NCI-H2196 treated with DMSO at 0.1 percent for 48 hours (cell line): ENCODE results near the gene SP140L.
"Not testable (repeated sequence)": the region's sequence is repeated elsewhere in the genome, so short reads cannot be mapped to it uniquely, and the experiment has no call there.

ENCODE experiments used
- DNase-seq: peaks from one replicate; lab custom pipeline; 2025; ENCODE audit not compliant: unreplicated experiment; lab: John Stamatoyannopoulos, UW

Gene SP140L

DNA sequence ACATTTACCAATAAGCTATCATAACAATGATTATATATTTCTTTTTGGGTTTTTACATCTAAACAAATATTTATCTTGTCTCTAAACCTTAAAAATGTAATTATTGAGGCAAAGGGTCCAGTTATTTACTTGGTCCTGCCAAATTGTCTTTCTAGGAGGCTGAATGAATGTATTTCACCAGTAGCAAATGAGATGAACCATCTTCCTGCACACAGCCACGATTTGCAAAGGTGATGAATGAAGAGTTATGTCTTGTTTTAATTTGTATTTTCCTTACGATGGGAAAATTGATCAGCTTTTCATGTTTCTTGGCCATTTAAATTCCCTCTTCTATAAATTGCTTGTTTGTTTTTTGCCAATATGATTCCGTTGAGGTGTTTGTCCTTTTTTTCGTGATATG is 90.4 kb downstream of the SP140L start:
- no peak for DNase-seq

DNA sequence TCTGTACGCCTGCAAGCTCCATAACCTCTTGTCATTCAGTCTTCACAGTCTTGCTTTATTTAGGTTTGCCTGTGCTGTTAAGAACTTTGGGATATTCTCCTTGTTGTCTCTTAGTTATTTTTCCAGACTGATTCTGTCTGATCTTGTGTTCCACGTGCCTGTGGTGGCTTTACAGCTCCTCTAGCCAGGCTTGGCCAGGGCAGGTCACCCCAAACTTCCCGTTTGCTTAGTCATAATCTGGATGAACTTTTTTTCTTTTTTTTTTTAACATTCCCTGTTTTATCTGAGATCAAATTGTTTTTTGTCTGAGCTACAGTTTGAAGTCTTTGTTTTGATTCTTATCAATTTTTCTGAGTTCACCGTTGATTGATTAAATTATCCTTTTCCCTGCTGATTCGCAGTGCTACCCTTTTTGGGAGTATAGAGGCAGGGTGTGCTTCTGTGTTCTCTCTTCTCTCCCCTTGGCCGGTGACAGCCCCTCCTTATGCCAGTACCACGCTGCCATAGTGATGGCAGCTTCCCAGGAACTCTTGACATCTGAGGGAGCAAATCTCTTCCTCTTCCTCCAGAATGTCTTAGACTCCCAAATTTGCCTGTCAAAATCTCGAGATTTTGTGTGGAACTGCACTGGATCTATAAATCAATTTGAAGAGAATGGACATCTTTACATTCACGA is 91.5 kb downstream of the SP140L start:
- no peak for DNase-seq

GRCh38 chr2:230419181-230419580 is 92.2 kb downstream of the SP140L start:
- DNase-seq: no peak

DNA sequence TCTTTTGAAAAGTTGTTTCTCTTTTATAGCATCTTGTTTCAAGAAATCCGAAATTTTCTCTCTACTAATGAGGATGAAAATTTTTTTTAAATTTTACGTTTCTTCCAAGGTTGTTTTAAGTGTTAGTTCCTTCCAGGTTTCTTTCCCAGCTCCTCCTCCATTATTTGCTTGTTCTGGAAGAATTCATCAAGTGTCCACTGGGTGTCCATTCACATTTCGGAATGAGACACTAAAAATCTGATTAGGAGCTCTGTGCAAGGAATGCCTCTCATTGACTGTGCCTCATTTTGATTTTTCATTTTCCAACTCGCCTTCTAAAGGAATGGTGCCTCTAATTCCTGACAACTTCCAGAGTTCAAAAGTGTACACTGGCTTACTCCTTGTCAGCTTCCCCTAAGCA is 95.2 kb downstream of the SP140L start:
- no peak for DNase-seq

DNA sequence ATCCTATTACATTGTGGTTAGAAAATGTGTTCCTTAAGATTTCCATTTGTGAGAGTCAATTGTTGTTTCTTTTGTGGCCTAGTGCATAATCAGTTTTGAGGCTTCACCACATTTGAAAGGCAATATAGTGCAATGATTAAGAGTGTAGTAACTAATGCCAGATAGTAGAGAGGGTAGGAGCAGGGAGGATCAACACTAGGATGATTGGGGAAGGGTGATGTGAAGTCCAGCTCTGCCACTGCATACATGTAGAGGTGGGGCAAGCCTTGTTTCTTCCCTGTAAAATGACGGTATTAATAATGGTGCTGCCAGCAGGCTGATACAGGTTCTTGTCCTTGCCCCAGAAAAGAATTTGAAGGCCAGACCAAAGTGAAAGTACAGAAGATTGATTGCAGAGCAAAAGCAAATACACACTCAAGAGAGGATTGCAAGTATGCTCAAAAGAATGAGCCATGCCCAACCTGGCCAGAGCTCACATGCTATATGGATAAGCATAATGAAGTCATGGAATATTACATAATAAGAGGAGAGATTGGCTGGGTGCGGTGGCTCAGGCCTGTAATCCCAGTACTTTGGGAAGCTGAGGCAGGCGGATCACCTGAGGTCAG is 97.0 kb downstream of the SP140L start:
- DNase-seq: no peak

- DNase-seq: no peak
Observed at GRCh38 chr2:230425377-230425776, 98.4 kb downstream of the SP140L start.

DNA sequence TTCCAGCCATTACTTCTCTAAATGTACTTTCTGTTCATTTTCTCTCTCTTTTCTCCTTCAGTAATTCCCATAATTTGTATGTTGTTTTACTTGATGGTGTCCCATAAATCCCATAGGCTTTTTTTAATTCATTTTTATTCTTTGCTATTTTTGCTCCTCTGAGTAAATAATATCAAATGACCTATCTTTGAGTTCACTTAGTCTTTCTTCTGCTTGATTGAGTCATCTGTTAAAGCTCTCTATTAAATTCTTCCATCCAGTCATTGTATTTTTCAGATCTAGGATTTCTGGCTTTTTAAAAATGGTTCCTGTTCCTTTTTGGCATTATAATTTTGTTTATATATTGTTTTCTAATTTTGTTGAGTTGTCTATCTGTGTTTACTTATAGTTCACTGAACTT is 102.5 kb downstream of the SP140L start:
- no peak for DNase-seq

- no peak for DNase-seq
Observed at GRCh38 chr2:230430957-230431910, 104.2 kb downstream of the SP140L start.

DNA sequence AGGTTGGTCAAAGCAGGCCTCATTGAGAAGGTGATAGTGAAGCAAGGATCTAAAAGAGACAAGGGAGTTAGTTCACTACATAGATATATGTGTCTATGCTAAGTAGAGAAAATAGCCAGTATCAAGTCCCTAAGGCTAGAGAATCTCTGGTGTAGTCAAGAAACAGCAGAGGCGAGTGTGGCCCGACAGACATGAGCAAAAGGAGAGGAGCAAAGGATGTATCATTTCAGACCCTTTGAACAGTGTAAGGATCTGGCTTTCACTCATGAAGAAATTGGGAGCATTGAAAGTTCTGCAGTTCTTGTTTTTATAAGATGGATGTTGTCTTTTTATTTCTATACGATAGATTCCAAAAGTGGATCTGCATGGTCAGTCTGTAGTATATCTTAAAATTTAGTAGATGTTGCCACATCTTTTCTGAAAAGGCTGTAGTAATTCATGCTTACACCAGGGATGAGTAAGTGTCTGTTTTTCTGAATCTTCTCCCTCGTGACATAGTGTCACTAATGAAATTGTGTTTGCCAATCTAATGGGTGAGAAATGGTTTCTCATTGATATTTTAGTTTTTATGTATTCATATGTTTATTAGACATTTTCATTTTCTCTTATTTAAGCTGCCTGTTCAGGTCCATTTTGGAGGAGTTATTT is 107.8 kb downstream of the SP140L start:
- no peak for DNase-seq

GRCh38 chr2:230435431-230435830 is 108.4 kb downstream of the SP140L start:
- no peak for DNase-seq

DNA sequence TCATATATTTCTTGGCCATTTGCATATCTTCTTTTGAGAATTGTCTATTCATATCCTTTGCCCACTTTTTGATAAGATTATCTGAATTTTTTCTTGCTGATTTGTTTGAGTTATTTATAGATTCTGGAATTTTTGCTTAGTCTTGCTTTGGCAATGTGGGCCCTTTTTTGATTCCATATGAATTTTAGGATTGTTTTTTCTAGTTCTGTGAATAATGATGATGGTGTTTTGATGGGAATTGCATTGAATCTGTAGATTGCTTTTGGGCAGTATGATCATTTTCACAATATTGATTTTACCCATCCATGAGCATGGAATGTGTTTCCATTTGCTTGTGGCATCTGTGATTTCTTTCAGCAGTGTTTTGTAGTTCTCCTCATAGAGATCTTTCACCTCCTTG is 112.1 kb downstream of the SP140L start:
- not testable (repeated sequence) for DNase-seq

- DNase-seq: no peak
Observed at GRCh38 chr2:230439590-230439989, 112.6 kb downstream of the SP140L start.

DNA sequence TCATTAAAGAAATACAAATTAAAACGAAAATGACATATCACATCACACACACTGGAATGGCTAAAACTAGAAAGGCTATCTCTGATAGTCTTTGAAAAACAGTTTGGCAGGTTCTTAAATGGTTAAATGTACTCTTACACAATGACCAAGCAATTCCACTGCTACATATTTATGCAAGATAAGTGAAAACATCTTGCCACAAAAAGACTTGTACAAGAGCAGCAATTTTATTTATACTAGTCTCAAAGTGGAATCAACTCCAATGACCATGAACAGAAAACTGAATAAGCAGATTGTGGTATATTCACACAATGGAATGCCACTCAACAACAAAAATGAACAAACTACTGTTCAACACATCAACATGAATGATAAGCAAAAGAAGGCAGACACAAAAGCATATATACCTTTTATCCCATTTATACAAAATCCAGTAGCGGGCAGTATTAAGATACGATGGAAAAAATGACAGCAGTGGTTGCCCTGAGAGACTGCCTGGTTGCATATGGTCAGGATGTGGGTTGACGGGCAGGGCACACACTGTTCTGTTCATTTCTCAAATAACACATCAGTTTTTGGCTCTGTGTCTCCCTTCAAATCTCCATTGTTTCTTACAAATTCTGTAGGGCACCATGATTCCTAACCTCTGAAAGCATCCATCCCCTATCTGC is 114.4 kb downstream of the SP140L start:
- no peak for DNase-seq

GRCh38 chr2:230443541-230443940 is 116.5 kb downstream of the SP140L start:
- no peak for DNase-seq

- DNase-seq: no peak
Observed at GRCh38 chr2:230444832-230445231, 117.8 kb downstream of the SP140L start.

DNA sequence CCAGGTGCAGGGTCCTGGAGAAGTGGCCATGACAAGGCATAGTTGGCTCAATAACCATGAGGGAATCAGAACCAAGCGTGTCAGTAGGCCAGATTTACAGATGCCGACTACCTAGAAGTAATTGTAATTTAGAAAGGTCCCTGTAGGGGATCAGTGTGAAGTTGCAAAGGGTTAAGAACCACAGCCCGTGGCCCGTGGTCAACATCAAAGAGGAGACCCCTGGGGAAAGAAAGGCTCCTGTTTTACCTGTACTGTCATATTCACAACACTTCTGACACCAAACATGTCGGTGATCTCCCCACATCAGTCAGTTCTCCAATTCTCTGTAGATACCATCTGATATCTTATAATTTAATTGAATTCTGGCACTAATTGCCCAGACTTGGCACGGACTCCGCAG is 120.0 kb downstream of the SP140L start:
- DNase-seq: no peak

DNA sequence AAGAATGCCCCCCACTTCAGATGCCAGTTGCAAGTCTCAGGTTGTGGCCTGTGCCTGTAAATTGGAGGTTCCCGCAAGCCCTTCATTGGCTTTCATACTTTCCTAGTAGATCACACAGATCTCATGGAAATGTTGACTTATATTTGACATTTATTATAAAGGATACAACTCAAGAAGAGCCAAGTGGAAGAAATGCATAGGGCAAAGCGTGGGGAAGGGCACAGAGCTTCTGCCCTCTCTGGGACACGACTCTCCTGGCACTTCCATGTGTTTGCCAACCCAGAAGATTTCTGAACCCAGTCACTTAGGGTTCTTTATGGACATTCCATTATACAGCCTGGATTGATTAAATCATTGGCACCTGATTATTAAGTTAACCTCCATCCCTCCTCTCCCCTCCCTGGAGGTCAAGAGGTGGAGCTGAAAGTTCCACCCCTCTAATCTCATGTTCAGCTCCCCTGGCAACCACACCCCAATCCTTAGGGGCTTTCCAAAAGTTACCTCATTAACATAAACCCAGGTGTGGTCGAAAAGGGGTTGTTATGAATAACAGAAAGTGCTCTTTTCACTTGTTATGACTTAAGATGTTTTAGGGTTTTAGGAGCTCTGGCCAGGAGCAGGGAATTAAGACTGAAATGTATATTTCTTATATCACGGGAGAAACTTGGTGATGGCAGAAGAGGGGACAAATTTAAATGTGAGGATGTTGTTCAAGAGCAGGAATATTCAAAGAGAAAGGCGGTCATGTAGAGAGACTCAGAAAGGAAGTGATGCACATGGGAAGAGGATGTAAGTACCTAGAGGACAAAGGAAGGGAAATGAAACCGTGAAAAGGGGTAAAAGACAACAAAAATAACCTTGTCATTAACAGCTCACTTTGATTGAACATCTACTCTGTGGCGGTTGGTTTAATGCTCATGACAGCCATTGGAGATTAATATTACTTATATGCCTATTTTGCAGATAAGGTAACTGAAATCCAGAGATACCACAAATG is 120.8 kb downstream of the SP140L start:
- DNase-seq: no peak

DNA sequence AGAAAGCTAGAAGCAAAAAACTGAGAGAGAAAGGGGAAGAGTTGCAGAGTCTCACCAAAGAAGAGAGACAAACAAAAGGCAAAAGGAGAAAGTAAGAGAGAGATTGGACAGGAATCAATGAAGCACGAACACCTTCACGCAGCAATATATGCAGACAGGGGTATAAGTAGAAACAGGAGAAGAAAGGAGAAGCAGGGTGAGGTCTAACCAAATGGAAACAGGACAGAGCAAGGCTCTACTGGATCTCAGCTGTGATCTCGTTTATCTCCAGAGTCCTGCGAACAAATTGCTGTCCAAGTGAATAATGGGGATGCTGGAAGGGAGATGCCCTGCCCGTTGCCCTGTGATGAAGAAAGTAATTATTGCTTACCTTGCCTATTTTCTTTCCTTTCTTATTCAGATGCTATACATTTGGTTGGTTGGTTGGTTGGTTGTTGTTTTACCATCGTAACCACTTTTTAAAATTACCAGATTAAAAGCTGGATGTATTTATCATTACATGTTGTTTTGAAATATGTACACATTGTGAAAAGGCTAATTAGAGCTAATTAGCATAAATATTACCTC is 123.0 kb downstream of the SP140L start:
- DNase-seq: no peak

- DNase-seq: no peak
Observed at GRCh38 chr2:230453006-230453405, 126.0 kb downstream of the SP140L start.
